ENCODE data around the gene SSTR5.

SSTR5 gene

DNA sequence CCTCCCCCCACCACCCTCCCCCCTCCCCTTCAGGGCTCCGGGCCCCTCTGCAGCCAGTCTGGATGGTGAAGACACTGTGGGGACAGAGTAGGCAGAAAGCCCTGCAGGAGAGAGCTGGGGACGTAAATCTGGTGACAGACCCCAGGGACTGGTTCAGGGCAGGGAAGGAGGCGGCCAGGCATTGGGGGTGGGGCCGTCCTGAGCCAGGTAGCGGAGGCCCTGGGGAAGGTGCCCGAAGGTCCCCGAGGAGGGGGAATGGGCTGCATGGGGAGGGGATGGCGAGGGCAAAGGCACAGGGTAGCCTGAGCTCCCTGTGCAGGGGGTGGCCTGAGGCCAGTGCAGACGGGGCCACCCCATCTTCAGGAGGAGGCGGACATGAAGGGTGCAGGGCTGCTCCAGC lies 54.0 kb downstream of the SSTR5 start:
- Mint-ChIP-seq H3K4me3 (no peak overlapping the region), H3K27ac (no peak overlapping the region), H3K9me3 (no peaks in the 10 kb centered on the region), H3K27me3 (no peaks in the 10 kb centered on the region), H3K36me3 (no peaks in the 10 kb centered on the region), H3K4me1 (no peaks in the 10 kb centered on the region)
- CTCF ChIA-PET, result no interaction called here
- DNase-seq, result no peak

DNA sequence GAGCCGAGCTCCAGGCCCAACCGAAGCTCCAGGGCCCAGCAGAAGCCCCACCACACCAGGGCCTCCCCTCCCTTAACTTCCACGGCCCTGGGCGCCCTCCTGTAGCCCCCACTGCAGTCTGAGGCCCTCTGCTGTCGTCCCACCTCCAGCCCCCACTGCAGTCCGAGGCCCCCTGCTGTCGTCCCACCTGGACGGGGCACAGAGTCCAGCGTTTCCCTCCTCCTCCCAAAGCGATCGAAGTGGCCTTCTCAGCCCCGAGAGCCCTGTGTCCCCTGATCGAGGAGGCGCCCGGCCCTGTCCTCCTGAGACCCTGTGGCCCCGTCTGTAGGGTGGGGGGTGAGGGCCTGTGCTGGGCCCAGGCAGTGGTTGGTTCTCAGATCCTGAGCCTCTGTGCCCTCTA lies 54.6 kb downstream of the SSTR5 start:
- no peak overlapping the region for H3K4me3 Mint-ChIP-seq
- no peak overlapping the region for H3K27ac Mint-ChIP-seq
- no peaks in the 10 kb centered on the region for H3K27me3 Mint-ChIP-seq
- no peaks in the 10 kb centered on the region for H3K9me3 Mint-ChIP-seq
- H3K36me3 Mint-ChIP-seq, result no peaks in the 10 kb centered on the region
- CTCF ChIA-PET, result no interaction called here
- no peaks in the 10 kb centered on the region for H3K4me1 Mint-ChIP-seq
- no peak for DNase-seq

DNA sequence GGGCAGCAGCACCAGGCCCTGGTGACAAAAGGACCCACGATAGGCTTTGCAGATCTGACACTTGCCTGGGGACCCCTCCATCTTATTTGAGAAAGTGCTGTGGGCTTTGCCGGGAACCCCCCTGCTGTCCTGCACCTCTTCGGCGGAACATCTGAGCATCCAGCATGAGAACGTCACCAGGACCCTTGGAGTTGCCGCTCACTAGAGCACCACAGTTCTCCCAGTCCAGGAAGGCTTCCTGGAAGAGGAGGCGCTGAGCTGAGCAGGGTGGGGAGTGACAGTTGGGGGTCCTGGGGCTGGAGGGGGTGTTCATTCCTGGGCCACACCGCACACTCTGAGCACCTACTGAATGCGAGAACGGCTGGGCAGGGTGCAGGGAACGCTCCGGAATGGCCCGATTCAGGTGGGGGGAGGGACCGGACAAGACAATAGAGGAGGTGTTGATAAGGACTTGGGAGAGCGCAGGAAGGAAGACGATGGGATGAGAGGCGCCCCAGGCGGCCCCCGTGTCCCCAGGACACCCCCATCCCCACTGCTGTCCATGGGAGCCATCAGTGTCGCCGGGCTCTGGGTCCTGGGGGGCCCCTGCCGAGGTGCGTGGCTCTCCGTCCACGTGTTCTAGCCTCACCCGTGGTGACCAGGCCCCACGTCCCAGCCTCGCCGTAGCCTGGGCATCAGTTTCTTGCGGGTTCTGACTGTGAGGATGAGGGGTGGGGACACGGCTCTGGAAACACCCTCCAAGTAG lies 55.6 kb downstream of the SSTR5 start:
- no peaks in the 10 kb centered on the region for H3K27me3 Mint-ChIP-seq
- no peak overlapping the region for H3K27ac Mint-ChIP-seq
- no peaks in the 10 kb centered on the region for H3K9me3 Mint-ChIP-seq
- DNase-seq, result no peak
- H3K4me3 Mint-ChIP-seq, result no peak overlapping the region
- no peaks in the 10 kb centered on the region for H3K4me1 Mint-ChIP-seq
- CTCF ChIA-PET, result no interaction called here
- H3K36me3 Mint-ChIP-seq, result no peaks in the 10 kb centered on the region

DNA sequence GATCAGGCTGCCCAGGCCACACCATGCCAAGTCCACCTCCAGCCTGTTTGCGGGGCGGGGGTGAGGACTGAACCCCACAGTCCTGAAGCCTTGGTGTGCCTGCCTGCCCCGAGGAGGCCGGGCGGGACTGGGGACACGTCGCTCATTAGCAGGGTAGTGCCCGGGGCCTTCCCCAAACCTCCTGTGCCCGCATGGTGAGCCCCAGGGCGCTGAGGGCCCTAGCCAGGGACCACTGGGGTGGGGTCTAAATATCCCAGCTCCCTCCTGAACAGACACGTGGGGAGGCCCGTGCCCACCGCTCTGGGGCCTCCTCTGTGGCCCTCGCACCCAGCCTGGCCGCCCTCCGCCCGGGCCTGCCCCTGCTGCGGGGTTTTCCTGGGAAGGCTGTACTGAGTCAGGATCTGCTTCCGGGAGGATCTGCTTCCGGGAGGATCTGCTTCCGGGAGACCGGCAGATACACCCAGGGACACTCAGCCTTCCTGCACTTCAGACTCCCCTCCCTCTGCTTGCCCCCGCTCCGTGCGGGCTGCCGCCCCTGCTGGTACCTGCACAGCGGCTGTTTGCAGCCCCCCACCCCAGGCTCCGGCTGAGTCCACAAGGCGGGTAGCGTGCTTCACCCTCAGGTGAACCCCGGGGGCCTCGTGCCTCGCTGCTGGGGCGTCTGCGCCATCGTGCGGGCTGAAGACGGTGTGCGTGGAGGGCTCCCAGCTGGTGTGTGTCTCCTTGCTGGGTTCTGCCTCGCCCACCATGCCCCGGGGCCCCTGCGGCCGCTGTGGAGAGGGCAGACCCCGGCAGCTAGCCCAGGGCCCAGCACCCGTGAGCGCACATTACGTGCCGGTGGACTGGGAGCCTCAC lies 56.8 kb downstream of the SSTR5 start:
- CTCF ChIA-PET, result no interaction called here
- Mint-ChIP-seq H3K27ac (no peak overlapping the region), H3K9me3 (no peaks in the 10 kb centered on the region), H3K27me3 (no peaks in the 10 kb centered on the region), H3K4me1 (no peaks in the 10 kb centered on the region), H3K4me3 (no peak overlapping the region), H3K36me3 (no peaks in the 10 kb centered on the region)
- no peak for DNase-seq

DNA sequence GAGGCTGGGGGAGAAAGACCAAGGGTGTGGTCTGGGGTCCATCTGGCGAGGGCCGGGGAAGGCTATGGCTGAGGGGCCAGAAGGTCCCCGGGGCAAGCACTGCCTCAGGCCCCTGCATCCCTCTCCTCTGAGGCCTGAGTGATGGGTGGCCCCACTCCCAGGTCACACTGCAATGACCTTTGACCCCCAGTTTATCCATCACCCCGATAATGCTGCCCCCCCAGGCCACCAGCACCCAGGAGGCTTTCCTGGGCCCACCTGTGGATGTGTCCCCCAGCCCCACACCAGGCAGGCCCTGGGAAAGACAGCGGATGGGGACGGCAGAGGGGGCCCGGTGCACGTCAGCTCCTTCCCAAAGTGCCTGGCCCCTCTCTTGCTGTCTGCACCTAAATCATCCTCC lies 57.8 kb downstream of the SSTR5 start:
- H3K36me3 Mint-ChIP-seq, result no peaks in the 10 kb centered on the region

More for the DNA sequence above, 57.8 kb downstream of the SSTR5 start:
- Mint-ChIP-seq H3K27me3 (no peaks in the 10 kb centered on the region), H3K4me1 (no peaks in the 10 kb centered on the region), H3K27ac (no peak overlapping the region), H3K4me3 (no peak overlapping the region), H3K9me3 (no peaks in the 10 kb centered on the region)
- CTCF ChIA-PET, result no interaction called here
- DNase-seq, result no peak

Measured in activated naive CD4-positive, alpha-beta T cell treated with anti-CD3 and anti-CD28 coated beads, Interleukin-2, amount 10 ng/mL, durations not matched to agents 7 days and 5 days (primary cell).